ENCODE results near the gene SFT2D3. TPM values are rescaled to one million over a fixed set of nuclear protein-coding genes. Genes with fewer than 3 reads are reported as not detected.

SFT2D3 gene
- total RNA-seq, 2 donors from 2014 or later, result 2.6 to 3.5 TPM

DNA sequence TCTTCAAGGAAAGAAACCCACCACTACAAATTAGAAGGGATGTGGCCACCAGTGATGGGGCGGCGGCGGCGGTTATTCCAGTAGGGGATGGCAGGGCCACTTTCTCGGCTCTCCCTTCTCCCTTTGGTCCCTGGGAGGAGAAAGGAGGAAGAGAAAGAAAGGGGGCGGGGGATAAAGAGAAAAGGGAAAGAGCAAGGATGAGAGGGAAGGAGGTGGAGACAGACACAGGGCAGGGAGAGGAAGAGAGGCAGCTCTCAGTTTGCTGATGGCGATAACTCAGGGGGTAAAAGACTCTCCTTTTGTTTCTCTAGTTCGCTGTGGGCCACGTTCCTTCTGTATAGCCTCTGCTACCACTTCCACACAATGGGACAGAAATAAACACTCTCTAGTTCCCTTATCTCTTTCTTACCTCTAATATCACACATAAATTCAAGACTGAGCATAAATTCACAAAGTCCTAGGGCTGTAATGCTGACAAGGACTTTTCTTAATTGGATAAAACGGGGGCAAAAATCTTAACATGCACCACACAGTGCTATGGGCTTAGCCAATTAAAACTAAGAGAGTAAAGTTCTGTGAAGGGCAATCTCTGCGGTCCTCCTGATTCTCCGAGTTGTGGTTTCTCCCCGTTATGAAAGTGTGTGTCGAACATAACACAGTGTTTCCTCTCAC is 14.6 kb downstream of the SFT2D3 start:
- no peak for DNase-seq (ENCODE audit: low spot score in 2 of 2)
- ATAC-seq, result no peak
- H3K36me3 Mint-ChIP-seq, result peaks cover 0 to 4% of the 10 kb centered on the region in 2 donors
- peak overlapping the region; percentile 8 to 31 for H3K27ac Mint-ChIP-seq
- H3K9me3 Mint-ChIP-seq, result no peaks in the 10 kb centered on the region

DNA sequence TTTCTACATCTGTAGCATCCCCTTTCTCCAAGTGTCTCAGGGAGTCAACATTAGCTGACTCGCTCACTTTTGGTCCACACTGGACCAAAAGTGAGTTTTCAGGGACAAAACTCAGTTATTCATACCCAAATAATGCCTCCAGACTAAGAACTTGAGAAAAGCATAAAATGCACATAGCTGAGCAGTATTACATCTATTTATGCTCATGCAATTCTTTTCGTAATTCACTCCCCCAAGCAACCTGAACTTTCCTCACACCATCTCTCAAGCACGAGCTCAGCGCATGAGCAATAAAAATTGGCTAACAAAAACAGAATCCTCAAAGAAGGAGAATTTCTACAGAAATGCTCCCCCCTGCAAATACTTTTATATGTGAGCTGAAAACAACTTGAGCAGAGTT is 17.0 kb downstream of the SFT2D3 start:
- no peak for ATAC-seq

DNA sequence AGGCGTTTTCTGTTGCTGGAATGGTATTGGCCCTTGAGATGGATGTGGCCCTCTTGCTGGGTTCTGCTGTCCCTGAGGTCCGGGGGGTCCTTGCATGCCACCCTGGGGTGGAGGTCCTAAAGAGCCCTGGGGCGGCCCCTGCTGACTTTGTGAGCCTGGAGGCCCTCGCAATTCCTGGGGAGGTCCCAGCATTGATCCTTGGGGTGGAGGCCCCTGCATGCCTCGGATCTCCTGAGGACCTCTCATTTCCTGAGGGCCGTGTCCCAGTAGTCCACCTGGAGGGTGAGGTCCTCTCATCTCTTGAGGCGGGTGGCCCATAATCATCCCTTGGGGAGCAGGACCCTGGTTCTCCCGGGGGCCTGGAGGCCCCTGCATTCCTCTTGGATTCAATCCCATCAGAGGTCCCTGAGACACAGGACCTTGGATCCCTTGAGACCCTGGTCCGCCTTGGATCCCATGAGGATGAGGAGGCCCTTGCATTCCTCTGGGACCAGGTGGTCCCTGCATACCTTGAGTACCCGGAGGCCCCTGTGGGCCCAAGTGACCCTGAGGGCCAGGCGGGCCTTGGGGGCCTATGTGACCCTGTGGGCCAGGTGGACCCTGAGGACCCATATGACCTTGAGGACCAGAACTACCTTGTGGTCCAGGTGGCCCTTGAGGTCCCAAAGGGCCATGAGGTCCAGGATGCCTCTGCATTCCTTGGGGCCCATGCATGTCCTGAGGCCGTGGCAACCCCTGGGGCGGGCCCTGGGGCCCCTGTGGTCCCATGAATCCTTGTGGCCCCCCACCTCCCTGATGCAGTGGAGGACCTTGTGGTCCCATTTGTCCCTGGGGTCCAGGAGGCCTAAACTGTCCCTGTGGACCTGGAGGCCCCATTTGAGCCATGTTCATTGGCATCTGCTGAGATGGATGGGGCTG is 18.3 kb downstream of the SFT2D3 start:
- no peak for DNase-seq (ENCODE audit: low spot score in 2 of 2)
- peaks cover 13 to 15% of the 10 kb centered on the region in 2 donors for H3K36me3 Mint-ChIP-seq
- no peak overlapping the region for H3K27ac Mint-ChIP-seq
- ATAC-seq, result peak in 1 of 2 donors; percentile 16
- no peaks in the 10 kb centered on the region for H3K9me3 Mint-ChIP-seq

More for the DNA sequence above, 17.0 kb downstream of the SFT2D3 start:
- no peak overlapping the region for H3K27ac Mint-ChIP-seq
- H3K36me3 Mint-ChIP-seq, result peaks cover 10 to 13% of the 10 kb centered on the region in 2 donors
- no peaks in the 10 kb centered on the region for H3K9me3 Mint-ChIP-seq
- no peak for DNase-seq (ENCODE audit: low spot score in 2 of 2)

DNA sequence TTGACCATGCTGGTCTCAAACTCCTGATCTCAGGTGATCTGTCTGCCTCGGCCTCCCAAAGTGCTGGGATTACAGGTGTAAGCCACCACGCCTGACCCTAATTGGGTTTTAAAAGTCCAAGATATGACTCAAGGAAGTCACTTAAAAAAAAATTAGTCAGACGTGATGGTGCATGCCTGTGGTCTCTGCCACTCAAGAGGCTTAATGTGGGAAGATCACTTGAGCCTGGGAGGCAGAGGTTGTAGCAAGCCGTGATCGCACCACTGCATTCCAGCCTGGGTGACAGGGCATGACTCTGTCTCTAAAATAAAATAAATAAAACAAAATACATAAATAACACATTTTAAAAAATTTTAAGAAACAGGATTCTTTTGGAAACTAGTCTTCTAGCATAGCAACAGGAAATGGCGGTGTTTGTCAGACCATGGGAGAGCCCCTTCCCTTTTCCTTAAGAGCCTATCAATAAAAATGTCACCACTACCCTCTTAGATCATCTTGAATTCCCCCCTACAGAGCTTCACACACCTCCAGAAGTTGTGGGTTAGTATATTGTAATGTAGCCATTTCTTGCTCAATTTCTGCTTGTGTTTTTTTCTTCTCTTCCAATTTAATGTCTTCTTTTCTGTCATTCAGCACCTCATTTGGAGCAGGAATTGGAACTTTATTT is 20.1 kb downstream of the SFT2D3 start:
- no peaks in the 10 kb centered on the region for H3K9me3 Mint-ChIP-seq
- H3K27ac Mint-ChIP-seq, result peak overlapping the region in 1 of 2 donors; percentile 66
- peak in 1 of 2 donors; percentile 77 for ATAC-seq
- H3K36me3 Mint-ChIP-seq, result peaks cover 19 to 22% of the 10 kb centered on the region in 2 donors
- DNase-seq (ENCODE audit: low spot score in 2 of 2), result no peak

DNA sequence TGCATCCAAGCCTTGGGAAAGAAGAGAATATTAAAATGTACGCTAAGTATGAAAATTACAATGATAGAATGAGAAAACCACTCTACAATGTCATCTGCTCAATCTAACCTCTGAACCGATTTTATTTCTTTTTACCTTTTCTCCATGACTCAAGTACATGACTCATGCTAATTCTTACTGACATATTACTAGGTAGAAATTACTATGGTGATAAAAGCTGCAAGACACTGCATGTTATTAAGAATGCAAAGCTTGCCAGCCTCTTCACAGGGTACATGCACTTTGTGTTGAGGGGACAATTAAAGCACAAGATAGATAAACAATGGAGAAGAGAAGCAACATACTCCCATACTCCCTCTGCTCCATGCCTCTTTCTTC is 20.7 kb downstream of the SFT2D3 start:
- peak overlapping the region in 1 of 2 donors; percentile 66 for H3K27ac Mint-ChIP-seq
- ATAC-seq (peak; percentile 42 to 52), DNase-seq (ENCODE audit: low spot score in 2 of 2) (no peak)
- peaks cover 16 to 27% of the 10 kb centered on the region in 2 donors for H3K36me3 Mint-ChIP-seq
- no peaks in the 10 kb centered on the region for H3K9me3 Mint-ChIP-seq

DNA sequence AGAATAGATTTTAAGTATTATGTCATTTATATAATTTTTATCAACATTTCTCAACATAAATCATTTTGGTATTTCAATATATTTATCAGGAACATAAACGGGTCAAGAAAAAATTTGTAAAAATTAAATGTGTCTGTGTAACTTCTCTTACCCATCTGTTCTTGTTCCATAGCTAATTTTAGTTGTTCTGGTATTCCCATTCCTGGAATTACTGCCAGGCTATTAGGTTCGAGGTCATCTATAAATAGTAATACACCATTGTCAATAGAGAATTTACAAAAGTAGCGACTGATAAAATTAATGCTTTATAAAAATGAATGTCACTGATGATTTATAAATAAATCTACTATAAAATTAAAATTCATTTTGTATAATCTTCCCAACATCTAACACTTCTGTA is 21.5 kb downstream of the SFT2D3 start:
- ATAC-seq (no peak), DNase-seq (ENCODE audit: low spot score in 2 of 2) (no peak)
- H3K36me3 Mint-ChIP-seq, result peaks cover 16 to 27% of the 10 kb centered on the region in 2 donors
- no peak overlapping the region for H3K27ac Mint-ChIP-seq
- no peaks in the 10 kb centered on the region for H3K9me3 Mint-ChIP-seq

DNA sequence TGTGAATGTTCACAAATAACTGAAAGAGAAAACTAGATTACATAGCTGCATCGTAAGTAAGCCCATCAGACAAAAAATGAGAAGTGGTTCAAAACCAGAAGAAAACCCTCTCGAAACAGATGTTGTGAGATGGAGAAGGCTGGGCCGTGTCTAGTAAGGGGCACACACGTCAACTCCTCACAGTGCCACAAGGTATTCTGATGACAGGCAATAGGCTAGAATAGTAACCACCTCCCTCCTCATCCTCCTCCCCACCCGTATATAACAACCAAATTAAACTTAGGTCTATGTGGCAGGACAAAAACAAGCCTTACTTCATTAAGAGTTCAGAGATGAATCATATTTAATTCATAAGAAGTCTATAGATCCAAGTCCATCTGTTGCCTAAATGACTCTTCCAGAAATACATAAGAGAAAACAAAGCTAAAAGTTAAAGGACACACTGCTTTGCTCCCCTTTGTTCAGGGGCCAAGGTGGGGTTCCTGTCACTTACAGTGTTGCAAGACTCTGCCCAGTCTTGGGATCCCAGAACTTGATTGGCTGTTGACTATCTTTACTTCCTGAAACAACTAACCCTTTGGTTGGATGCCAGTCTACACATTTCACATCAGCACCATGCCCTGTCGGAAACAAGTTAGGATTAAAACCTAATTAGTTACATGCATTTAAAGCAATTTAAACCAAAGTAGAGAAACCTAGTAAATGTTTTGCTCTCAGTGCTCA is 25.0 kb downstream of the SFT2D3 start:
- peak overlapping the region in 1 of 2 donors; percentile 11 for H3K27ac Mint-ChIP-seq
- no peak for DNase-seq (ENCODE audit: low spot score in 2 of 2)
- no peak for ATAC-seq

DNA sequence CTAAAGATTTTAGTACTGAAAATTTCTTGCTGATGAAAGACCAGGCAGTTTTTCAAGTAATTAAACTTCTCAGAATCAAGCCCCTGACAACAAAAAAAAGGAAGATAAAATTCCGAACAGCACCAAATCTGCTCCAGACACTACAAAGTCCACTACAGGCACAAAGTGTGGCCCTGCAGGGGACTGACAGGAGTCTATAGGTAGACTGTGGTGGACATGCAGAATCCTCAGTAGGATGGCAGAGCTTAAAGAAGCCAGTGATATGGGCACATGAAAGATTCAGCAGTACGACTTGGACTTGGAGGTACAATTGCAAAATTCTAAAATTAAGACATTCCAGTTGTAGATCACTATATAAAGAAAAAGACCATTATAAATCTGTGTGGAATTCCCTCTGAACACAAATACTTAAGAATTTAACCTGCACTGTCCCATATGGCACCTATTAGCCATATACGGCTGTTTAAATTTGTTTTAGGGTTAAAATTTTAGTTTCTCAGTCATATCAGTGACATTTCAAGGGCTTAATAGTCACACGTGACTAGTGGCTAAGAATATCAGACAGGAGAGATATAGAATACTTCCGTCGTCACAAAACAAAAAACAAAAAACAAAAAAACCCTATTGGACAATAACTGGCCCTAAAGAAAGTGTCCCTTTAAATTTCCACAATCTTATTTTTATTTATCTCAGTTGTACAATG is 32.0 kb downstream of the SFT2D3 start:
- ATAC-seq, result no peak
- no peak for DNase-seq (ENCODE audit: low spot score in 2 of 2)
- Mint-ChIP-seq H3K9me3 (no peaks in the 10 kb centered on the region), H3K36me3 (peaks cover 10 to 13% of the 10 kb centered on the region in 2 donors), H3K27ac (no peak overlapping the region)

More for the DNA sequence above, 25.0 kb downstream of the SFT2D3 start:
- Mint-ChIP-seq H3K36me3 (peaks cover 16 to 27% of the 10 kb centered on the region in 2 donors), H3K9me3 (no peaks in the 10 kb centered on the region)

DNA sequence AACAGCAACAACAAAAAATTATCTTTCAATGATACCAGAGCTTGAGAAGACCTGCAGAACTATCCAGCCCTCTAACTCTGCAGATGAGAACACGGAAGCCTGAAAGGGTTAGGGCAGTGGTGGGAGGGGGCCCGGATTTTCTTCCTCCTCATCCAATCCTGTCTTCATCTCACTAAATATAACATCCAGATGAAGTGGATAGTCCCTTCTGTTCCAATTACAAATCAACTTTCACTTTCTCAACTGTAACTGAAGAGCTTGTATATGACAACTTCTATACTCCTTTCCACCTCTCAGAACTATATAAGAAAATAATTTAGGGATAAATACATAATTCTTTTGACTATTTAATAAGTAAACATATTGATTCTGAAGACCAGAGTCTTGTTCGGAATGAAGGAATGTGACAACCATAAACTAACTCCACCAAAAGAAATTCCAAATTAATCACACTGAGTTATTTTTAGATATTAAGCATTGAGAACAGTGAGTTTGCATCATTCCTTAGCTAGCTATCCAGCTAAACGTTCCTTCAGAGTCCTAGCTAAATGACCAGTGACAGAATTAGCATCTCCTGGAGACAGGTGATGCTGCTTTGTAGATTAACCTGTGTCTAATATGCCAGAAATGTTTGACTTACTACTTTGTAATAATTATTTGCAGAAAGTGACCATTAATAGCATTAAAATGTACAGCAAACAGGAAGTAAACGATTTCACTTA is 32.7 kb downstream of the SFT2D3 start:
- ATAC-seq, result no peak
- peaks cover 10 to 20% of the 10 kb centered on the region in 2 donors for H3K36me3 Mint-ChIP-seq
- no peak overlapping the region for H3K27ac Mint-ChIP-seq
- no peaks in the 10 kb centered on the region for H3K9me3 Mint-ChIP-seq
- no peak for DNase-seq (ENCODE audit: low spot score in 2 of 2)

DNA sequence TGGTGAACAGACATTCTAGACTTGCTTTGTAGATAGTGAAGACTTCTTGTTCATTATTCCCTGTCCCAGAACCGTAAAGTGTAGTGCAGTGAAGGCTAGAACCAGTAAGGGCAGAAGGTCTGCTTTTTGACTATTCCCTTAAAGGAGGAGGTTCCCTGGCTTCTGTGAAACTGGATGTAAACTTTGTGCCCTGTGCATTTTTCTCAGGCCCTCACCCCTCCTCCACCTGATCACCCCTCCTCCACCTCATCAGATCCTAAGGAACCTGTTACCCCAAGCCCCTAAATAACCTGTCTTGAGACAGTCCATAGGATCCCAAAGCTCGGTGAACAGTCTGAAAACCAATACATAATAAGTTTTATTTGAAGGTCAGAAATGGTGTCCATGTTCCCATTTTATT is 33.7 kb downstream of the SFT2D3 start:
- H3K9me3 Mint-ChIP-seq, result no peaks in the 10 kb centered on the region
- H3K36me3 Mint-ChIP-seq, result peaks cover 10 to 30% of the 10 kb centered on the region in 2 donors
- DNase-seq (ENCODE audit: low spot score in 2 of 2) (no peak), ATAC-seq (no peak)
- peak overlapping the region in 1 of 2 donors; percentile 44 for H3K27ac Mint-ChIP-seq

DNA sequence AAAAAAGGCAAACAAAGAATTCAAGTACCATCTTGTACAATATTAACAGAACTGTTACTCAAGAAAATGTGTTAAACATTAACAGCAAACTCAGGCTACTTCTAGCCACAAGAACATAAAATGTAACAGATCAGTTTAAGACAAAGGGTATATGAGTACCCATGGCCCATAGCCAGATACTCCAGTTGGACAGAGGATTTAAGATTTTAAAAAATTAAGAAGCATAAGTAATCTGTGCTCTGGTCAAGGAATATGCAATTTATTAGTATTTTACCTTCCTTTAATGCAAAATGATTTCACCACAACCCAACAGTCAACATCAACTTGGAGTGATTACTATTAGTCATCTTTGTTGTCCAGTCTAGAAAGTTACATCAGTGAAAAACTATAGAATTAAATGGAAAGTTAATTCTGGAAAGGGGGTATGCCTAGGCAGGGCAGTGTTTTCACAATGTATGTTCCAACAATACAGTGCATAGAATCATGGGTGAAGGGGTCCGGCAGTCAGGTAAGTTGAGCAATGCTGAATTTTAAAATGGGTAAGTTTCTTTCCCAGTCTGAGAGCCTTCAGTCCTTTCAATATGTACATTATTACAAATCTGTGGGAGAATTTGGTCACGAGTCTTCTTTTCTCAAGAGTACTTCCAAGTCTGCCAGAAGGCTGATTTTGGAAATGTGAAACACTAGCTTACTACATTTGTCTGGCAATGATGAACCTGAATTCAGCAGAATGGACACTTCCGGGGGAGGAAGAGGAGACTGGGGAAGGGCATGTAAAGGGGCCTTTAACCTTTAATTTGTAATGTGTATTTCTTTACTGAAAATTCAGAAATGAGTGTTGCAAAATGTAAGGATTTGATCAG is 34.5 kb downstream of the SFT2D3 start:
- Mint-ChIP-seq H3K27ac (peak overlapping the region in 1 of 2 donors; percentile 62), H3K9me3 (no peaks in the 10 kb centered on the region), H3K36me3 (peaks cover 11 to 35% of the 10 kb centered on the region in 2 donors)
- no peak for ATAC-seq
- no peak for DNase-seq (ENCODE audit: low spot score in 2 of 2)

DNA sequence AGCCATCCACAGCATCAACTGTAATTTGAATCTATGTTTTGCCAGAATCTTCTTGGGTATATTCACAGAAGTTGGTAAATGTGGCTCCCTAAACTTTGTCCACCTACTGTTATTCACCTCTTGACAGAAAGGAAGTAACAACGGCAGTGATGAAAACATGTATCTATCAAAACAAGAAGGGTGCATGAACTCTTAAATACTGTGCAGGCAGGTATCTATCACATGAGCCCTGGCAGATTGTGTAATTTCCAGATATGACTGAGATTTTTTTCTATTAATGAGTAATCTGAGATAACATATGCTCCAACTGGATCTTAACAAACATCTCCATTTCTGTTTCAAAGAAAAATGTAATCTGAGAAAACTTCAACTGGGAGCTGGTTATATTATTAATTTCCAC is 36.6 kb downstream of the SFT2D3 start:
- H3K36me3 Mint-ChIP-seq, result peaks cover 20 to 51% of the 10 kb centered on the region in 2 donors
- DNase-seq (ENCODE audit: low spot score in 2 of 2), result no peak
- peak overlapping the region in 1 of 2 donors; percentile 80 for H3K27ac Mint-ChIP-seq
- peak; percentile 40 to 83 for ATAC-seq
- H3K9me3 Mint-ChIP-seq, result no peaks in the 10 kb centered on the region

DNA sequence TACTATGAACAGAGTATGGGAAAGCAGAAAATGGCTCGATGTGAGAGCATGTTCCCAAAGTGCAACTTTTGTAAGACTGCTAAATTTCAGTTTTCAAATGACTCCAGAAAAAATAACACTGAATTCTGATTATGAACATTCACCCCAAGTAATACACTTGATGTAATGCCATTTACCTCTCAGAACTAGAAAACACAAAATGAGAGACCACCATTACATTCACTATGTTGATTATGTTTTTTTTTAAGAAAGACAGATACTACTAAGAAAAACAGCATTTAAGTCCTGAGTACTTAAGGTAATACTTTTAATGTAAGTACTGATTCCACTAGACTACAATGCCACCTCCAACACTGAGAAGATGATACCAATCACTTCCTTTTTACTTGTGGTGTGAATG is 38.5 kb downstream of the SFT2D3 start:
- H3K27ac Mint-ChIP-seq, result peak overlapping the region in 1 of 2 donors; percentile 59
- DNase-seq (ENCODE audit: low spot score in 2 of 2), result no peak
- peak in 1 of 2 donors; percentile 68 for ATAC-seq

DNA sequence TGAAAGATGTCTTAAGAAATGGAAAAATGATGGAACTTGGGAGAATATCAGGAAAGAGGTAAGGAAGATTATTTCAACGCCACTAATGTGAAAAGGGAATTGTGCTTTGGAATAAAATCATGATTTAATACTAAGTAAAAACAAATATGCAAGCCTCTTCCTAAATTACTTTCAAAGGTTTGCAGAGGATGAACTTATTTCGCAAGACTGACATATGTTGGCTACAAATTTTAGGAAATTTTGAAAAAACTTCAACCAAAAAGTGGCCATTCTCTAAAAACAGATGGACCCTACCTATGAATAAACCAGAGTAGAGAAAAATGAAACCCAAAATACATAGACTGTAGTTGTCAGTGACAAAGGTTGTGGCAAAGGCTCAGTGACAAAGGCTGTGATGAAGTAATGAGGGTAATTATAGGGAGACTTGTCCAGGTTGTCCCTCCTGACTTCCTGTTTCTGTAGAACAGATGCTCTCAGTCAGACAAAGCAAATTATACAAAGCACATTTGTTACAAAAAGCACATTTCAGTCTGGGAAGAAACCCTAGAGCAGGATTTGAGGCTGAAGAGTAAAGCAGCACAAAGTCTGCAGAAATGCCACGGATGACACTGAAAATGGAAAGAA is 39.5 kb downstream of the SFT2D3 start:
- Mint-ChIP-seq H3K9me3 (no peaks in the 10 kb centered on the region), H3K36me3 (peaks cover 19 to 63% of the 10 kb centered on the region in 2 donors), H3K27ac (peak overlapping the region; percentile 16 to 31)
- ATAC-seq, result no peak
- DNase-seq (ENCODE audit: low spot score in 2 of 2), result no peak

More for the DNA sequence above, 38.5 kb downstream of the SFT2D3 start:
- Mint-ChIP-seq H3K9me3 (no peaks in the 10 kb centered on the region), H3K36me3 (peaks cover 20 to 58% of the 10 kb centered on the region in 2 donors)

Data from activated naive CD4-positive, alpha-beta T cell treated with anti-CD3 and anti-CD28 coated beads, Interleukin-2, amount 50 U/mL, for 72 hours (primary cell).